Breast epithelium (tissue), 4 donors: Measurements from ENCODE around the gene ELOA. TPM values are rescaled to one million over a fixed set of nuclear protein-coding genes. Genes with fewer than 3 reads are reported as not detected.

Experiments used
- DNase-seq, 2 donors: peaks; one replicate each; pipeline ENCODE4 v3.0.0-alpha.2; 2019; ENCODE audit warnings: low spot score in 2 of 2
- H3K27ac ChIP-seq, 2 donors: fragments of 200-600 bp; sonication (generic) in 1 of 2; one replicate each; pipeline ENCODE4 v1.5.1; 2016 to 2019; ENCODE audit warnings: mild to moderate bottlenecking in 1 of 2
- H3K27me3 ChIP-seq, 2 donors: fragments of 200-600 bp; sonication (generic) in 1 of 2; one replicate each; pipeline versions ENCODE4 v1.5.1 to v1.6.0; 2017 to 2019; ENCODE audit warnings: control low read depth in 1 of 2, mild to moderate bottlenecking in 1 of 2
- H3K36me3 ChIP-seq: fragments of 200-600 bp; one replicate; pipeline ENCODE4 v1.5.1; 2019
- H3K4me1 ChIP-seq, 2 donors: fragments of 200-600 bp; sonication (generic); one replicate each; pipeline ENCODE4 v1.5.1; 2016 to 2019; ENCODE audit warnings: control low read depth in 1 of 2
- H3K4me3 ChIP-seq, 3 donors: fragments of 200-600 bp; sonication (generic); 1 replicate in 2 of 3; 2 replicates in 1 of 3; pipeline ENCODE4 v1.5.1; 2016 to 2019; ENCODE audit warnings: mild to moderate bottlenecking in 3 of 3, moderate library complexity in 2 of 3
- H3K9me3 ChIP-seq, 2 donors: fragments of 200-600 bp; sonication (generic) in 1 of 2; one replicate each; pipeline ENCODE4 v1.5.1; 2016 to 2019; ENCODE audit warnings: control low read depth in 1 of 2
- CTCF ChIP-seq, 3 donors: fragments of 450-650 bp; IDR thresholded peaks; one replicate each; pipeline ENCODE4 v1.5.1; 2016 to 2017; ENCODE audit warnings: antibody characterized with exemption in 3 of 3, mild to moderate bottlenecking in 3 of 3, moderate library complexity in 3 of 3
- POLR2A ChIP-seq: fragments of 450-650 bp; IDR thresholded peaks from one replicate; pipeline ENCODE4 v1.6.1; 2016; ENCODE audit warnings: antibody characterized with exemption, mild to moderate bottlenecking, moderate library complexity
- POLR2AphosphoS5 ChIP-seq, 3 donors: sonication (generic); formaldehyde crosslinking; IDR thresholded peaks; one replicate each; pipeline ENCODE4 v1.6.1; 2017; ENCODE audit warnings: antibody characterized with exemption in 3 of 3
- intact Hi-C: fragments of 100-400 bp; cut with DNase I; formaldehyde crosslinking; loops from one replicate; pipeline ENCODE4 v1.15.1; 2023; ENCODE audit warnings: low total_unique reads
- total RNA-seq, 3 donors: library from RNA; depleted of rRNA; stranded (reverse); fragments of >200 nt; gene quantifications; one replicate each; pipeline ENCODE4 v1.1.0, GENCODE V29; 2016

The ELOA gene
- total RNA-seq, 3 donors from 2014 or later, result 30.3 to 61.9 (median 32.8) TPM

GRCh38 chr1:23796466-23797271, 53.4 kb downstream of the ELOA start:
- TF ChIP-seq CTCF (IDR thresholded peaks at IDR 0.05) (peak in 1 of 3 donors; percentile 24), POLR2AphosphoS5 (IDR thresholded peaks at IDR 0.05) (no peak)
- H3K4me1 ChIP-seq, result peaks cover 6 to 16% of the 10 kb centered on the region in 2 donors
- no peaks in the 10 kb centered on the region for H3K9me3 ChIP-seq
- intact Hi-C loops, result no loop called here
- no peaks in the 10 kb centered on the region for H3K27me3 ChIP-seq
- H3K4me3 ChIP-seq, result no peak overlapping the region
- peak overlapping the region; percentile 39 to 54 for H3K27ac ChIP-seq
- H3K36me3 ChIP-seq, result no peaks in the 10 kb centered on the region
- peak in 1 of 2 donors; percentile 55 for DNase-seq

- no peak for DNase-seq
- TF ChIP-seq POLR2A, result no peak
- TF ChIP-seq POLR2AphosphoS5 (IDR thresholded peaks at IDR 0.05), result no peak
- TF ChIP-seq CTCF (IDR thresholded peaks at IDR 0.05), result no peak
- Histone ChIP-seq H3K4me3 (no peak overlapping the region), H3K27me3 (no peaks in the 10 kb centered on the region), H3K27ac (peak overlapping the region; percentile 2 to 92), H3K36me3 (no peaks in the 10 kb centered on the region), H3K4me1 (peaks cover 6% of the 10 kb centered on the region in 2 donors), H3K9me3 (no peaks in the 10 kb centered on the region)
- intact Hi-C loops, result no loop called here
Observed at GRCh38 chr1:23797478-23798448, 54.5 kb downstream of the ELOA start.

DNA sequence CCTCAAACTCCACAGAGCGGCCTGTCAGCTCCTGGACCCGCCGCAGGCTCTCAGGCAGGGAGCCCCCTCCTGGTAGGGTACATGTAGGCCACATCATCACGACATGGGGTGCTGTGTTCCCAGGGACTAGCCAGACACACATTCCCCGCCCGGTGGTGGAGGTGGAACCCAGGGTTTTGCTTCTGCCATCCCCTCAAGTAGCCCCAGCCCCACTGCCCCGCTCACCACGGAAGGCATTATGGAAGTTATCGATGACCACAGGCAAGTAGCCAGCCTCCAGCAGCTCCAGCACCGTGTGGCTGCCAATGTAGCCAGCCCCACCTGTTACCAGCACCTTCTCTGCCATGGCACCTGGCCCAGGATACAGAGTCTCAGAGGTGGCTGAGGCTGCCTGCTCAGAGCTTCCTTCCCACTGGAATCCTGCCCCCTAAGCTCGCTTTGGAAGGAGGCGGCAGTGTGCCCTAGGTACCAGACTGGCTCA, 55.4 kb downstream of the ELOA start:
- Histone ChIP-seq H3K4me1 (peaks cover 6% of the 10 kb centered on the region in 2 donors), H3K4me3 (peak overlapping the region in 1 of 3 donors; percentile 74), H3K27me3 (no peaks in the 10 kb centered on the region), H3K36me3 (no peaks in the 10 kb centered on the region), H3K27ac (peak overlapping the region; percentile 92), H3K9me3 (no peaks in the 10 kb centered on the region)
- intact Hi-C loops, result no loop called here
- DNase-seq, result no peak
- no peak for TF ChIP-seq POLR2AphosphoS5 (IDR thresholded peaks at IDR 0.05)
- TF ChIP-seq POLR2A, result no peak
- no peak for TF ChIP-seq CTCF (IDR thresholded peaks at IDR 0.05)

DNA sequence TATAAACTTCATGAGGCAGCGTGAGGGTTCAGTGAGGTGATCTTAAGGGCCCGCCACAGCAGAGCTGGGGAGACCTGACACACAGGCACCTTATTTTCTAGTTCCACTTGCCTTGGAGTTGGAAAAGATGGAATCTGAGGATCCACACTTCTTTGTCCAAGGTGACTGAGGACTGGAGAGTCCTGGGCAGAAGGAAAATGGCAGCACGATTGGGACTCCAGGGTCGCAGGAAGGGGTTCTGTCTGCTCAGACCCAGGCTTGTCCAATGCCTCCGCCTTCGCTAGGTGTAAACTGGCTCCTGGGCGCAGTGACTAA, 55.9 kb downstream of the ELOA start:
- Histone ChIP-seq H3K27me3 (no peaks in the 10 kb centered on the region), H3K27ac (peak overlapping the region; percentile 92), H3K9me3 (no peaks in the 10 kb centered on the region), H3K4me3 (peak overlapping the region in 2 of 3 donors; percentile 74 to 79), H3K36me3 (no peaks in the 10 kb centered on the region), H3K4me1 (peaks cover 6% of the 10 kb centered on the region in 2 donors)
- no peak for TF ChIP-seq POLR2AphosphoS5 (IDR thresholded peaks at IDR 0.05)
- no peak for TF ChIP-seq POLR2A
- no peak for TF ChIP-seq CTCF (IDR thresholded peaks at IDR 0.05)
- intact Hi-C loops, result no loop called here
- DNase-seq, result no peak
